Subcutaneous adipose tissue (tissue), 4 donors: Measurements from ENCODE around the gene POLR2C. TPM values are rescaled to one million over a fixed set of nuclear protein-coding genes. Genes with fewer than 3 reads are reported as not detected.

ENCODE experiments used
- CTCF ChIP-seq: fragments of 450-650 bp; IDR thresholded peaks from one replicate; pipeline ENCODE4 v1.5.1; 2016; ENCODE audit warnings: low read depth, mild to moderate bottlenecking, control low read depth, antibody characterized with exemption, moderate library complexity
- total RNA-seq, 4 donors: library from RNA; depleted of rRNA; stranded (reverse); fragments of >200 nt; gene quantifications; one replicate each; pipeline ENCODE4 v1.1.0, GENCODE V29; 2016

POLR2C gene
- total RNA-seq: 10 to 100 TPM; 66.9 to 77.7 (median 67.6) TPM

GRCh38 chr16:57462209-57462977 is at the start of gene POLR2C:
Gene POLR2C, plus strand, starts transcription at chr16:57462679. Its CDS starts 46 bp downstream, at chr16:57462725.
- TF ChIP-seq CTCF: no peak

- no peak for TF ChIP-seq CTCF
These were observed 49.2 kb upstream of the POLR2C start for GRCh38 chr16:57413301-57413730.

- TF ChIP-seq CTCF: no peak
These were observed 48.7 kb upstream of the POLR2C start for GRCh38 chr16:57413733-57414132.

GRCh38 chr16:57416084-57416483 is 46.4 kb upstream of the POLR2C start:
- TF ChIP-seq CTCF: no peak

GRCh38 chr16:57419506-57419905 is 43.0 kb upstream of the POLR2C start:
- TF ChIP-seq CTCF: no peak

GRCh38 chr16:57422026-57422944 is 40.2 kb upstream of the POLR2C start:
- no peak for TF ChIP-seq CTCF

- TF ChIP-seq CTCF: no peak
These were observed 39.3 kb upstream of the POLR2C start for GRCh38 chr16:57423152-57423551.
